HG03442 (cell line): ENCODE results near the gene GPR12.
"Not testable (repeated sequence)": the region's sequence is repeated elsewhere in the genome, so short reads cannot be mapped to it uniquely, and the experiment has no call there.

Experiments used
- ATAC-seq: cut with Tn5 transposase; IDR thresholded peaks from one replicate; pipeline ENCODE4 v1.9.1; 2021; ENCODE audit warnings: mild to moderate bottlenecking, moderate library complexity; ENCODE audit not compliant: unreplicated experiment

GPR12 gene

GRCh38 chr13:26749285-26749684 is 11.3 kb downstream of the GPR12 start:
- ATAC-seq, result no peak

- no peak for ATAC-seq
Observed at GRCh38 chr13:26747706-26748105, 12.9 kb downstream of the GPR12 start.

GRCh38 chr13:26743971-26744370 is 16.6 kb downstream of the GPR12 start:
- no peak for ATAC-seq

DNA sequence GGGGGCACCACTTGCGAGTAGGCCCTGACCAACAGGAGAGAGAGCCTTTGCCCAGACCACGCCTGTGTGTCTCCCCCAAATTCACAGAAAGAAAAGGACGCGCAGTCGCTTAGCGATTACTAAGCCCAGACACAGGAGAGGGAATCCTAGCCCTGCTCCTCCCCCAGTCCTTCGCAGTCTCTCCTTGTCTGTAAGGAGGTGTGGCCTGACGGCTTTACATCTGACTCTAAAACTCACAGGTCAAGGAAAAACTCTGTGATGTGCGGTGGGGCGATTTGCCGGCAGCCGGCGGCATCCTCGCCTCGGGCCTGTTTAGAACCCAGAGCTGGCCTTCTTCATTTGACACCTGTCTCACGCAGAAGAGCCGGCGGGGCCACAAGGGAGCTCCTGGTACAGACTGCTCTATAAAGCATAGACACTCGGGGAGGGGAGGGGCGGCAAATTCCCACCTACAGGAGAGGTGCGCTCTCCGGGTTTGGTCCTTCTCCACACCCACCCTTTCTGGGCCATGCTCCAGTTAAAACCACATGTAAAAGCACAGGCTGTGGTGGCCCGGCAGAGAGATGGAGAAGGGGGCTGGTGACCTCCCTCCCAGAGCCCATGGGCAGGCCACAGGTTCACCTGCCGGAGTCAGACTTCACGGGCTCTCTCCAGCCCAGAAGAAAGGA is 17.8 kb downstream of the GPR12 start:
- no peak for ATAC-seq

GRCh38 chr13:26735677-26736076 is 24.9 kb downstream of the GPR12 start:
- ATAC-seq, result no peak

- no peak for ATAC-seq
Observed at GRCh38 chr13:26727633-26728032, 33.0 kb downstream of the GPR12 start.

DNA sequence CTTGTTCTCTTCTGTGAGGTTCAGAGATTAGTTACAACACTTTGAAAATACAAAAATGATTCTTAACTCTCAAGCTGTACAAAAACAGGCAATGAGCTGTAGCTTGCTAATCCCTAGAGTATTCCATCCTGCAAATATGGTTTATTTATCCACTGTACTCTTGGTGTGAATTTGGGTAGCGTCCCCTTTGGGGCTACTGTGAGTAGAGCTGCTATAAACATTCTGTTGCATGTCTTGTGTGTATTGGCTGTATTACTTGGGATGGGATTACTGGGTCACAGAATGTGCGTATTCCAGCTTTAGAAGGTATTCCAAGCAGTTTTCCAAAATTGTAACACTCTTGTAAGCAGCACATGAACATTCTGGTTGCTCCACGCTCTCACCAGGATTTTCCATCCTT is 33.5 kb downstream of the GPR12 start:
- no peak for ATAC-seq

GRCh38 chr13:26726684-26727083 is 33.9 kb downstream of the GPR12 start:
- ATAC-seq, result no peak

GRCh38 chr13:26723620-26724019 is 37.0 kb downstream of the GPR12 start:
- ATAC-seq, result not testable (repeated sequence)

DNA sequence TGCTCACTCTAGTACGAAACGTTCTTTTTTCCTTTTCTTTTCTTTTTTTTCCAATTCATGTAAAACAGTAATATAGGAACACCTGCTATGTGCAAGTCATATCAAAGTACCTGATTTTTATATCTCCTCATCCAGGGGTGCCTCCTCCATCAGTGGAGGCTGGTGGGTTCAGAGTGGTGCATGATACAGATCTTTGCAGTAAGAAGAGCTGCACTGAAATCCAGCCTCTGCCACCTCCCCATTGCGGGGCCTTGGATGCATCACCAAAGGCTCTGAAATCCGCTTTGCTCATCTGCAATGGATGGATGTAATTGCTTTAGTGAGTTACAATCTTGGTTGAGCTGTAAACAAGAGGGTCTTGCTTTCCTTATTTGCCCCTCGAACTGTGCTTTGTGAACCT is 38.3 kb downstream of the GPR12 start:
- ATAC-seq, result no peak

- no peak for ATAC-seq
Observed at GRCh38 chr13:26721251-26722121, 39.1 kb downstream of the GPR12 start.

GRCh38 chr13:26719356-26719945 is 41.1 kb downstream of the GPR12 start:
- no peak for ATAC-seq

DNA sequence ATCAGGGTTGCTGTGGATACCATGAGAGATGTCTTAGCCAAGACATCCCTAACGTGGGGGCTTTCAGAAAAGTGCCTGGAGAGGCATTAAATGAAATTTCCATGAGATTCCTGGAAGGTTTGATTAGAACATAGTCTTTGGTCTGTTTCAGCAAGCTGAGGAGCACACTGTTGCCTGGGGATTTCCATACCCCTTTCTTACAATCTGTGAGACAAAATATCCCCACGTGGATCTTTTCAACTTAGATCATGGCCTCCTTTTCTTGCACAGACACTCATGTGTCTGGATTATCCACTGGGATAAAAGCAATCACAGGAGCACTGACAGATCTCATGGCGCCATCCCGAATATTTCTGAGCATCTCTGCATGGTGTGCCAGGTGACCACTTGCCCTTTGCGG is 41.7 kb downstream of the GPR12 start:
- no peak for ATAC-seq

- ATAC-seq, result no peak
Observed at GRCh38 chr13:26718146-26718545, 42.4 kb downstream of the GPR12 start.

GRCh38 chr13:26716984-26717383 is 43.6 kb downstream of the GPR12 start:
- no peak for ATAC-seq

GRCh38 chr13:26713341-26713740 is 47.2 kb downstream of the GPR12 start:
- no peak for ATAC-seq

DNA sequence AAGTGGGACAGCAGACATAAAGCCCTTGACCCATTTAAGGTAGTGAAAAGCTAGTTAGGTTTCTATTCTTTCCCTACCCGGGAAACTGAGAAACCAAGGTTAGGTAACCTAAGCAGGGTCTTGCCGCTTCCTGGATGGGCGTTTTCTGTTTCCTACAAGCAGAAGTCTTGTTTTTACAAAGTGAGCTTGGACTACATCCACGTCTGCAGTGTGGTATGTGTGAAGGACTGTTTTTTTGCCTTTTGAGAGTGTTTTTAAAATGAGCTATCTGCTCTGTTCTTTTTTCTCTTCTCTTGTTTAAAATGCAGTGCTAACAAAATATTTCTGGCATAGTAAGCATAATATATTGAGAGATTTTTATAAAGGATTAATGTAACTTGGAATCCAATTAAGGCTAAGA is 49.4 kb downstream of the GPR12 start:
- ATAC-seq, result no peak

DNA sequence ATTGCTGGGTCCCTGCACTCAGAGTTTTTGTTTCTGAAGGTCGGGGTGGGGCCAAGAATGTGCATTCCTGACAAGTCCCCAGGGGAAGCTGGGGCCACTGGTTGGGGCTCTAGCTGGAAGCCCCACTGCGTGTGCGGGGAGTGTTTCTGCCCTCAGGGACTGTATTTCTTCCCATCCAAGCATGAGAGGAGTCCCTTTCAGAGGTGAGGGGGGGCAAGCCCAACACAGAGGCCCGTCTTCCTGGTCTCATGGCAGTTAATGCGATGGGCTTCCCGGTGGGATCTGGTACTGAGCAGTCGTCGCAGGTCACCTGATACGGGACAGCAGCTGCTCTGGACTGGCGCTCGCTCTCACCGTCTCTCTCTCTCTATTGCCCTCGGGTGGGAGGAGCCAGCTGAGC is 50.4 kb downstream of the GPR12 start:
- no peak for ATAC-seq

GRCh38 chr13:26709461-26709860 is 51.1 kb downstream of the GPR12 start:
- no peak for ATAC-seq

GRCh38 chr13:26708007-26708297 is 52.6 kb downstream of the GPR12 start:
- ATAC-seq, result no peak

DNA sequence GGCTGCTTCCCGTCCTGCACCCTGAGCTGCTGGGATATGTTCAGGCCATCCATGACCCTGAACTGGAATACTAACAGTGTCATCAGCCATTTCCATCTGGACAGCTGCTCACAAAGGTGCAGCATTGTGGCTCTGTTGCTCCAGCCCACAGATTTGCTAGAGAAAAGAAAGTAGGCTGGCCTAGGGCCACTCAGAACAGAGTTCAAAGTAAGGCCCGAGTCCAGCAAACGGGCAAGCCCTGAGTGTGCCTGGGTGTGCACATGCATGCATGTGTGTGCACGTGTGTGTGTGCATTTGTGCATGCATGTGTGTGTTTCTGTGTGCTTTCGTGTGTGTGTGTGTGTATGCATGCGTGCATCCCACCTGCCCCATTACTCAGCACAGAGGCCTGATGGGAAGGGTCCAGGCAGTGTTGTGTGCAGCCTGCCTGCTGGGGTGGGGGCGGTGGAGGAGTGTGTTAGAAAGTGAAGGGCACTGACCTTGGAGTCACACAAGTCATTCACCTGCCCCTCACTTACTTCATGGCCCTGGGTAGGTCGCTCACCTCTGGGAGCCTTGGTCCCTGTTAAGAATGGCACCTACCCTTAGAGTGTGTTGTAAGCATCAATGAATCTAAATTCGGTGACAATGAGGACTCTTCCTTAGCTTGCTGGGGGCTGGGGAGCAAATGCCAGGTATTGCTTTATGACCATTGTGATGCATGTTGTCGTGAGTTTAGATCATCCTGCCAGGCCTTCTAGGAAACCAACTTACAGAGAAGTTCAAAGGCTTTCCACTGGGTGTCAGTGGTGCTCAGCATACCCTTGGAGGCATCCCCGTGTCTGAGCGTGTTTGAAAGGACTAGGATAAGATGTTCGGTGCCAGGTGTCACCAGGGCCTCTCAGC is 53.2 kb downstream of the GPR12 start:
- no peak for ATAC-seq
